ENCODE results near the gene BMPR1A.

DNA sequence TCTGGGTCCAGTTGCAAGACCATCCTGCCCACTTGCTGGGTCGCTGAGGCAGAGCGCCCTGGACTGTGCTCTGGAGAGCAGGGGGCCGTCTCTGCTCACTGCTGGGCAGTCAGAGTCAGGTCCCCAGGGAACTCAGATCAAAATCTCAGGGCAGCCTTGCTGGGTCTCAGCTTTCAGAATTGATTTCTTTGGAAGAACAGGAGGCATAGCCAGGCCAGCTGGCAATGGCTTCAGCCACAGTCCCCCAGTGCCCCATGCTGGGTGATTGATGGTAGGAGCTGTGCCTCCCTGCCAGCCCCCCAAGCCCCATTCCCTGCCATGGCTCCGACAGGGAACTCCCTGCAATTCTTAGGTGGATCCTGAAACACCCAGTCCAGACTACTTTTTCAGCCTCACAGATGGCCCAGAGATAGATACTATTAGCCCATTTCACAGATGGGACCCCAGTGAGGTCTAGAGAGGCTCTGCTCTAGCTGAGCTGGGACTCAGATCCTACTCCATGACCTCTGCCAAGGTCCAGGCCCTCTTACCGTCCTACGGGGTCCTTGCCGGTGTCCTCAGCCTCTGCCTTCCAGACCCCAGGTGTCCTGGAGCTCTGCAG is 200.5 kb downstream of the BMPR1A start:
- TF ChIP-seq EZH2phosphoT487 (IDR thresholded peaks at IDR 0.05; ENCODE audit: insufficient read depth, low read depth) = no peak
- TF ChIP-seq EZH2 (IDR thresholded peaks at IDR 0.05; ENCODE audit: insufficient read depth, poor library complexity, severe bottlenecking) = no peak

Data from GM23248 (cell line).